Measurements from ENCODE around the gene PRKN.

DNA sequence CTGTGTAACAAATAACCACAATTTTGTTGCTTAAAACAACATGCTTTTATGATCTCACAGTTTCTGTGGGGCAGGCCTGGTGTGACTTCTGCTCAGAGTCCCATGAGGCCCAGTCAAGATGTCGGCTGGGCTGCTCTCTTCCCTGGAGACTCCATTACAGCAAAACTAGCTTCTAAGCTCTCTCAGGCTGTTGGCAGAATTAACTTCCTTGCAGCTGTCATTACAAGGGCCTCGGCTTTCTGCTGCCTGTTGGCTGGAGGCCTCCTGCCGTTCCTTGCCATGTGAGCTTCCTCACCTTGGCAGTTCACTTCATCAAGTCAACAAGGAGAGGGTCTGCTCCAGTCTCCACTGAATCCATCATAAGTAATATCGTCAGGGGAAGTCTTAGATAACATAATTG, 659.2 kb downstream of the PRKN start:
- TF ChIP-seq POLR2A (IDR thresholded peaks at IDR 0.05): no peak
- TF ChIP-seq, protein P1, sequence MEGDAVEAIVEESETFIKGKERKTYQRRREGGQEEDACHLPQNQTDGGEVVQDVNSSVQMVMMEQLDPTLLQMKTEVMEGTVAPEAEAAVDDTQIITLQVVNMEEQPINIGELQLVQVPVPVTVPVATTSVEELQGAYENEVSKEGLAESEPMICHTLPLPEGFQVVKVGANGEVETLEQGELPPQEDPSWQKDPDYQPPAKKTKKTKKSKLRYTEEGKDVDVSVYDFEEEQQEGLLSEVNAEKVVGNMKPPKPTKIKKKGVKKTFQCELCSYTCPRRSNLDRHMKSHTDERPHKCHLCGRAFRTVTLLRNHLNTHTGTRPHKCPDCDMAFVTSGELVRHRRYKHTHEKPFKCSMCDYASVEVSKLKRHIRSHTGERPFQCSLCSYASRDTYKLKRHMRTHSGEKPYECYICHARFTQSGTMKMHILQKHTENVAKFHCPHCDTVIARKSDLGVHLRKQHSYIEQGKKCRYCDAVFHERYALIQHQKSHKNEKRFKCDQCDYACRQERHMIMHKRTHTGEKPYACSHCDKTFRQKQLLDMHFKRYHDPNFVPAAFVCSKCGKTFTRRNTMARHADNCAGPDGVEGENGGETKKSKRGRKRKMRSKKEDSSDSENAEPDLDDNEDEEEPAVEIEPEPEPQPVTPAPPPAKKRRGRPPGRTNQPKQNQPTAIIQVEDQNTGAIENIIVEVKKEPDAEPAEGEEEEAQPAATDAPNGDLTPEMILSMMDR (IDR thresholded peaks at IDR 0.05): no peak
